AG08395 (cell line): ENCODE data around the gene PPM1G.
"Not testable (repeated sequence)": the region's sequence is repeated elsewhere in the genome, so short reads cannot be mapped to it uniquely, and the experiment has no call there.

Source experiments
- DNase-seq: peaks from one replicate; pipeline ENCODE4 v3.0.0; 2012; ENCODE audit warnings: mixed read lengths, low spot score

The PPM1G gene

GRCh38 chr2:27409321-27410073, at the start of gene PPM1G:
PPM1G (minus strand) TSS chr2:27409591; CDS start chr2:27409422, 169 bp downstream.
- DNase-seq = peak; percentile 96

GRCh38 chr2:27453968-27454367, 44.6 kb upstream of the PPM1G start:
- no peak for DNase-seq

GRCh38 chr2:27451095-27451494, 41.7 kb upstream of the PPM1G start:
- no peak for DNase-seq

- DNase-seq = no peak
These were observed 39.0 kb upstream of the PPM1G start for GRCh38 chr2:27448381-27448780.

GRCh38 chr2:27446057-27446456, 36.7 kb upstream of the PPM1G start:
- DNase-seq = no peak

GRCh38 chr2:27445615-27446014, 36.2 kb upstream of the PPM1G start:
- no peak for DNase-seq

GRCh38 chr2:27445155-27445554, 35.8 kb upstream of the PPM1G start:
- DNase-seq = no peak

- no peak for DNase-seq
These were observed 33.5 kb upstream of the PPM1G start for GRCh38 chr2:27442920-27443282.

- DNase-seq = no peak
These were observed 32.8 kb upstream of the PPM1G start, which contains the start of gene KRTCAP3 for GRCh38 chr2:27441958-27442919. KRTCAP3 (plus strand) TSS chr2:27442381; CDS start chr2:27442413, 32 bp downstream.

GRCh38 chr2:27441226-27441926, 32.0 kb upstream of the PPM1G start:
- DNase-seq = no peak

GRCh38 chr2:27435628-27436027, 26.2 kb upstream of the PPM1G start:
- DNase-seq = no peak

GRCh38 chr2:27431395-27431794, 22.0 kb upstream of the PPM1G start:
- no peak for DNase-seq

GRCh38 chr2:27428978-27429541, 19.7 kb upstream of the PPM1G start:
- peak; percentile 94 for DNase-seq

- DNase-seq = peak; percentile 94
These were observed 19.0 kb upstream of the PPM1G start, which contains the start of gene NRBP1 for GRCh38 chr2:27428213-27428977. NRBP1 (plus strand) TSS chr2:27428631; CDS start chr2:27433274, 4,643 bp downstream.

GRCh38 chr2:27427863-27428212, 18.4 kb upstream of the PPM1G start:
- no peak for DNase-seq

GRCh38 chr2:27425039-27425438, 15.6 kb upstream of the PPM1G start:
- not testable (repeated sequence) for DNase-seq

GRCh38 chr2:27422958-27423357, 13.6 kb upstream of the PPM1G start:
- DNase-seq = no peak

GRCh38 chr2:27421660-27422250, 12.4 kb upstream of the PPM1G start:
- no peak for DNase-seq

GRCh38 chr2:27420996-27421395, 11.6 kb upstream of the PPM1G start:
- no peak for DNase-seq

GRCh38 chr2:27416151-27416550, 6.8 kb upstream of the PPM1G start:
- no peak for DNase-seq
